Upper lobe of left lung (tissue), 4 donors: ENCODE data around the gene PPIL6.

Experiments used
- POLR2A ChIP-seq, 4 donors: fragments of 450-650 bp; IDR thresholded peaks; one replicate each; pipeline ENCODE4 v1.5.1; 2016 to 2017; ENCODE audit warnings: antibody characterized with exemption in 4 of 4, mild to moderate bottlenecking in 2 of 4
- POLR2AphosphoS5 ChIP-seq, 2 donors: sonication (generic); formaldehyde crosslinking; IDR thresholded peaks; one replicate each; pipeline ENCODE4 v1.5.1; 2017; ENCODE audit warnings: antibody characterized with exemption in 2 of 2
- TF ChIP-seq, protein P1 (sequence below), 6 experiments: fragments of 450-650 bp in 4 of 6; fragments of 200-600 bp in 2 of 6; sonication (generic) in 2 of 6; IDR thresholded peaks; one replicate each; pipeline ENCODE4 v1.5.1; 2016 to 2019; ENCODE audit warnings: antibody characterized with exemption in 6 of 6

DNA sequence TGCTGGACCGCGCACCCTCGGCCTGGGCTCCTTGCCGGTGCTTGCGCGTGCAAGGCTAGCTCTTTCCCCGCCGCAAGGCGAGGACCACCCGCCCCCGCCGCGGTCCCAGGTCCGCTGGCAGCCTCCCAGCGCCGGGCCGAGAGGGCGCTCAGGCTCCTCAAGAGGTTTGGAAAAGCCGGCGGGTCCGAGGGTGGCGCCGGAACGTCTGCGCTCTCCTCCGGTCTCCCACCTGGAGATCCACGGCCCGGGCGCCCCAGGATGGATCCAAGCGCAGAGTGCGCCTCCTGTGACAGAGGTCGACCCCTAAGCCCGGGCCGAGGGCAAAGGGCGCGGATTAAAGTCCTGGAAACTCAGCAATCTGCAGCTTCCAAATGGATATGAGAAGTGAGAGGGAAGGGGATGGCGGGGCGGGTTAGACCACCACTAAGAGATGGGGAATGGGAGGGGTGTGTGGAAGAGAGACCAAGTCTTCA is 15.7 kb upstream of the PPIL6 start:
- TF ChIP-seq, protein P1, sequence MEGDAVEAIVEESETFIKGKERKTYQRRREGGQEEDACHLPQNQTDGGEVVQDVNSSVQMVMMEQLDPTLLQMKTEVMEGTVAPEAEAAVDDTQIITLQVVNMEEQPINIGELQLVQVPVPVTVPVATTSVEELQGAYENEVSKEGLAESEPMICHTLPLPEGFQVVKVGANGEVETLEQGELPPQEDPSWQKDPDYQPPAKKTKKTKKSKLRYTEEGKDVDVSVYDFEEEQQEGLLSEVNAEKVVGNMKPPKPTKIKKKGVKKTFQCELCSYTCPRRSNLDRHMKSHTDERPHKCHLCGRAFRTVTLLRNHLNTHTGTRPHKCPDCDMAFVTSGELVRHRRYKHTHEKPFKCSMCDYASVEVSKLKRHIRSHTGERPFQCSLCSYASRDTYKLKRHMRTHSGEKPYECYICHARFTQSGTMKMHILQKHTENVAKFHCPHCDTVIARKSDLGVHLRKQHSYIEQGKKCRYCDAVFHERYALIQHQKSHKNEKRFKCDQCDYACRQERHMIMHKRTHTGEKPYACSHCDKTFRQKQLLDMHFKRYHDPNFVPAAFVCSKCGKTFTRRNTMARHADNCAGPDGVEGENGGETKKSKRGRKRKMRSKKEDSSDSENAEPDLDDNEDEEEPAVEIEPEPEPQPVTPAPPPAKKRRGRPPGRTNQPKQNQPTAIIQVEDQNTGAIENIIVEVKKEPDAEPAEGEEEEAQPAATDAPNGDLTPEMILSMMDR (IDR thresholded peaks at IDR 0.05), result peak in 2 of 6 experiments; percentile 0 to 4
- TF ChIP-seq POLR2A (IDR thresholded peaks at IDR 0.05), result peak in 1 of 4 donors; percentile 60
- peak; percentile 2 to 44 for TF ChIP-seq POLR2AphosphoS5 (IDR thresholded peaks at IDR 0.05)
